Smooth muscle cell (in vitro differentiated cells): Measurements from ENCODE around the gene MTFR2. TPM values are rescaled to one million over a fixed set of nuclear protein-coding genes. Genes with fewer than 3 reads are reported as not detected.

ENCODE experiments used
- DNase-seq: peaks from one replicate; lab custom pipeline; 2025; ENCODE audit not compliant: unreplicated experiment; lab: John Stamatoyannopoulos, UW
- H2AFZ ChIP-seq: fragments of 200-600 bp; sonication (generic); 2 replicates; pipeline ENCODE4 v1.6.0; 2016; ENCODE audit warnings: antibody characterized with exemption, low read depth, mild to moderate bottlenecking
- H3F3A ChIP-seq: fragments of 200-600 bp; sonication (generic); 2 replicates; pipeline ENCODE4 v1.6.0; 2017; ENCODE audit warnings: antibody characterized with exemption, low read depth
- H3K27ac ChIP-seq: fragments of 200-600 bp; sonication (generic); 2 replicates; pipeline ENCODE4 v1.5.1; 2016; ENCODE audit warnings: low read depth, mild to moderate bottlenecking
- H3K27me3 ChIP-seq: fragments of 200-600 bp; sonication (generic); 2 replicates; pipeline ENCODE4 v1.6.1; 2016; ENCODE audit warnings: low read depth, mild to moderate bottlenecking
- H3K36me3 ChIP-seq: fragments of 200-600 bp; sonication (generic); 2 replicates; pipeline ENCODE4 v1.5.1; 2016; ENCODE audit warnings: low read depth
- H3K4me1 ChIP-seq: fragments of 200-600 bp; sonication (generic); 2 replicates; pipeline ENCODE4 v1.5.1; 2016; ENCODE audit warnings: low read depth
- H3K4me2 ChIP-seq: fragments of 200-600 bp; sonication (generic); 2 replicates; pipeline ENCODE4 v1.6.0; 2016; ENCODE audit warnings: mild to moderate bottlenecking
- H3K4me3 ChIP-seq: fragments of 200-600 bp; sonication (generic); 2 replicates; pipeline ENCODE4 v1.5.1; 2016; ENCODE audit warnings: mild to moderate bottlenecking
- H3K79me2 ChIP-seq: fragments of 200-600 bp; sonication (generic); 2 replicates; pipeline ENCODE4 v1.6.0; 2016; ENCODE audit warnings: low read depth, mild to moderate bottlenecking
- H3K9ac ChIP-seq: fragments of 200-600 bp; sonication (generic); 2 replicates; pipeline ENCODE4 v1.6.0; 2016; ENCODE audit warnings: low read depth
- H3K9me3 ChIP-seq: fragments of 200-600 bp; sonication (generic); replicated peaks from 2 replicates; pipeline ENCODE4 v1.5.1; 2016; ENCODE audit warnings: low read depth
- H4K20me1 ChIP-seq: fragments of 200-600 bp; sonication (generic); 2 replicates; pipeline ENCODE4 v1.6.0; 2016; ENCODE audit warnings: low read depth
- WGBS: methylation state at CpG from one replicate; pipeline ENCODE4 v1.1.7; 2016; ENCODE audit warnings: low lambda C conversion rate; 5-methylcytosine and 5-hydroxymethylcytosine counted together
- polyA plus RNA-seq: library from polyadenylated mRNA; unstranded; fragments of >200 nt; fragmentation: Nextera tagmentation; extraction: Ambion mirVana; gene quantifications from 2 replicates; pipeline ENCODE4 v1.2.1, GENCODE V29; 2016
- total RNA-seq: library from RNA; depleted of rRNA; stranded (reverse); fragments of >200 nt; gene quantifications from 2 replicates; pipeline ENCODE4 v1.2.3, GENCODE V29; 2014
- TF ChIP-seq, protein P1 (sequence below): fragments of 200-600 bp; sonication (generic); IDR thresholded peaks from 2 replicates; pipeline ENCODE4 v1.5.1; 2017; ENCODE audit warnings: borderline replicate concordance, mild to moderate bottlenecking, antibody characterized with exemption; ENCODE audit not compliant: insufficient read depth, poor library complexity, severe bottlenecking

Gene MTFR2
- total and polyA plus RNA-seq, 2 experiments from 2014 or later: 2.7 to 10.9 TPM

DNA sequence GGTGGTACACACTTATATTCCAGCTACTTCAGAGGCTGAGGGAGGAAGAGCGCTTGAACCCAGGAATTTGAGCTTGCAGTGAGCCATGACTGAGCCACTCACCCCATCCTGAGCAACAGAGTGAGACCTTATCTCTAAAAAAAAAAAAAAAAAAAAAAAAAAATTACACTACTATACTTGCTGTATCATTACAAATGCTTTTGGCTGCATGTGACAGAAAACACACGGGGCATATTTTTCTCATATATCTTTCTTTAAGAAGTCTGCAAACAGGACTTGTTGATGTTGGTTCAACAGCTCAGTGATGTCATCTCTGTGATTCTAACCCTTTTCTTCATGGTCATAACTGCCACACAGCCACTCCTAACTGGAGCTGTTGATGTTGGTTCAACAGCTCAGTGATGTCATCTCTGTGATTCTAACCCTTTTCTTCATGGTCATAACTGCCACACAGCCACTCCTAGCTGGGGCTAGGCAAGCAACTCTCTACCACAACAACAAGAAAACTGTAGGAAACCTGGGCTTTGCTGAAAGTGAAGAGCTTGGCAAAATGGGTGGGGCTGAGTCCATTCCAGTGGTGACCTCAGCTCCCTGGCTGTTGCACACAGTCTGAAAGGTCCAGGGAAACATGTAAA is 19.8 kb downstream of the MTFR2 start:
- H3K27ac ChIP-seq: no peak overlapping the region
- no peaks in the 10 kb centered on the region for H3K27me3 ChIP-seq
- no peak overlapping the region for H3K4me3 ChIP-seq
- no peak overlapping the region for H3K9ac ChIP-seq
- H3K79me2 ChIP-seq: no peaks in the 10 kb centered on the region
- no peaks in the 10 kb centered on the region for H3K9me3 ChIP-seq
- H3F3A ChIP-seq: peaks cover 4% of the 10 kb centered on the region
- no peaks in the 10 kb centered on the region for H3K36me3 ChIP-seq
- TF ChIP-seq, protein P1, sequence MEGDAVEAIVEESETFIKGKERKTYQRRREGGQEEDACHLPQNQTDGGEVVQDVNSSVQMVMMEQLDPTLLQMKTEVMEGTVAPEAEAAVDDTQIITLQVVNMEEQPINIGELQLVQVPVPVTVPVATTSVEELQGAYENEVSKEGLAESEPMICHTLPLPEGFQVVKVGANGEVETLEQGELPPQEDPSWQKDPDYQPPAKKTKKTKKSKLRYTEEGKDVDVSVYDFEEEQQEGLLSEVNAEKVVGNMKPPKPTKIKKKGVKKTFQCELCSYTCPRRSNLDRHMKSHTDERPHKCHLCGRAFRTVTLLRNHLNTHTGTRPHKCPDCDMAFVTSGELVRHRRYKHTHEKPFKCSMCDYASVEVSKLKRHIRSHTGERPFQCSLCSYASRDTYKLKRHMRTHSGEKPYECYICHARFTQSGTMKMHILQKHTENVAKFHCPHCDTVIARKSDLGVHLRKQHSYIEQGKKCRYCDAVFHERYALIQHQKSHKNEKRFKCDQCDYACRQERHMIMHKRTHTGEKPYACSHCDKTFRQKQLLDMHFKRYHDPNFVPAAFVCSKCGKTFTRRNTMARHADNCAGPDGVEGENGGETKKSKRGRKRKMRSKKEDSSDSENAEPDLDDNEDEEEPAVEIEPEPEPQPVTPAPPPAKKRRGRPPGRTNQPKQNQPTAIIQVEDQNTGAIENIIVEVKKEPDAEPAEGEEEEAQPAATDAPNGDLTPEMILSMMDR: no peak
- WGBS: 92% methylated on average over 2 of the region's 2 CpGs
- no peaks in the 10 kb centered on the region for H4K20me1 ChIP-seq
- no peak overlapping the region for H3K4me2 ChIP-seq
- H2AFZ ChIP-seq: no peak overlapping the region
- H3K4me1 ChIP-seq: no peaks in the 10 kb centered on the region
- no peak for DNase-seq

DNA sequence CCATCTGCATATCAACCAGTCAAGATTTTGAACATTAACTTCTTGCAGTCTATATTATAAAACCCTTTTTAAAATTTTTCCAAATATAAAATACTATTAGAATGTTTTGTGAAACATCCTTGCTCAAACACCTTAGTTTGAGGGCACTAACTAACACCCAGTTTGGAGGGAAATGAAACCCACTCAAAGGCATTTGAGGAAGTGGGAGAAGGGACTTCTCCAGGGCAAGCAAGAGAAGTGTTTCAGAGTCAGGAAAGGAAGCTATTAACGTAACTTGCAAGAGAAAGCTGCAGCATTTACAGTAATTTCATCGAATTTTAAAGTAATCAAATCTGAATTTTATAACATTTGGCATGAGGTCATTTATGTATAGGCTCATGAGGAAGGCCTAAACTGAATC is 21.3 kb downstream of the MTFR2 start:
- H3K4me1 ChIP-seq: no peaks in the 10 kb centered on the region
- WGBS: 95% methylated on average over 2 of the region's 2 CpGs
- H3K4me2 ChIP-seq: no peak overlapping the region
- H4K20me1 ChIP-seq: no peaks in the 10 kb centered on the region
- no peaks in the 10 kb centered on the region for H3F3A ChIP-seq
- no peak overlapping the region for H2AFZ ChIP-seq
- no peak overlapping the region for H3K4me3 ChIP-seq
- no peaks in the 10 kb centered on the region for H3K9me3 ChIP-seq
- H3K36me3 ChIP-seq: no peaks in the 10 kb centered on the region
- TF ChIP-seq, protein P1: no peak
- H3K27ac ChIP-seq: no peak overlapping the region
- no peak overlapping the region for H3K9ac ChIP-seq
- no peak for DNase-seq
- H3K79me2 ChIP-seq: no peaks in the 10 kb centered on the region
- no peaks in the 10 kb centered on the region for H3K27me3 ChIP-seq

DNA sequence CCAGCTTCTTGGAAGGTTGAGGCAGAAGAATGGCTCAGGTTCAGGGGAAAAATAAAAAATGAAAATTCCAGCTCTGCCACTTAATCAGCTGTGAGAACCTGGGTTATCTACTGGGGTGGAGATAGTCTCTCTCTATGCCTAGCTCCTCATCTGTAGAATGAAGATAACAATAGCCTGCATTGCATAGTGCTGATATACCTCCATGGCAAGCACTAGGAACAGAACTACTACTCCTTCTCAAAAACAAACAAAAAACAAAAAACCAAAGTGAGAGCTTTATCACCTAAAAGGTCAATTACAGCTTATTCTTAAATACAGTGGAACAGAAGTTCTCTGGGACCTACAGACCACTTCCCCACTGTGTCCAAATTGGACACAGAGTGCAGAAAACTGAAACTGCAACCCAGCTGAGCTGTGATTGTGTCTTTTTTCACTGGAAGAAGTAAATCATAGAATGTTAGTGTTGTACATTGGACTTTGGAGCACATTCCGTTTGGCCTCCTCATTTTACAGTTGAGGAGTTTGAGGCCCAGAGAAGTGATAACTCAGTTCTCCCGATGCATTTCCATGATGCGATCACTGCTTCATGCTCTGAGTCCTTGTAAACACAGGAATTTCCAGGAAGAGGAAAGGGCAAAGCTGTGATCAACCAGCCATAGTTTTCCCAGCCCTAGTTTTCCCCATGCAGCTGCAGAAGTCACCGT is 23.3 kb downstream of the MTFR2 start:
- no peaks in the 10 kb centered on the region for H3K27me3 ChIP-seq
- H2AFZ ChIP-seq: peak overlapping the region; percentile 2
- peak overlapping the region; percentile 25 for H3K4me3 ChIP-seq
- peak overlapping the region; percentile 73 for H3K4me2 ChIP-seq
- H3K9me3 ChIP-seq: no peaks in the 10 kb centered on the region
- TF ChIP-seq, protein P1: no peak
- no peaks in the 10 kb centered on the region for H4K20me1 ChIP-seq
- no peak for DNase-seq
- 36% methylated on average over 4 of the region's 4 CpGs for WGBS
- peak overlapping the region; percentile 3 for H3K27ac ChIP-seq
- no peaks in the 10 kb centered on the region for H3K36me3 ChIP-seq
- no peaks in the 10 kb centered on the region for H3K79me2 ChIP-seq
- H3F3A ChIP-seq: no peaks in the 10 kb centered on the region
- no peak overlapping the region for H3K9ac ChIP-seq
- no peaks in the 10 kb centered on the region for H3K4me1 ChIP-seq
